Smooth muscle cell (in vitro differentiated cells): ENCODE data around the gene CCDC149. TPM values are rescaled to one million over a fixed set of nuclear protein-coding genes. Genes with fewer than 3 reads are reported as not detected.

ENCODE experiments used
- DNase-seq: peaks from one replicate; lab custom pipeline; 2025; ENCODE audit not compliant: unreplicated experiment; lab: John Stamatoyannopoulos, UW
- H2AFZ ChIP-seq: fragments of 200-600 bp; sonication (generic); 2 replicates; pipeline ENCODE4 v1.6.0; 2016; ENCODE audit warnings: antibody characterized with exemption, low read depth, mild to moderate bottlenecking
- H3F3A ChIP-seq: fragments of 200-600 bp; sonication (generic); 2 replicates; pipeline ENCODE4 v1.6.0; 2017; ENCODE audit warnings: antibody characterized with exemption, low read depth
- H3K27ac ChIP-seq: fragments of 200-600 bp; sonication (generic); 2 replicates; pipeline ENCODE4 v1.5.1; 2016; ENCODE audit warnings: low read depth, mild to moderate bottlenecking
- H3K27me3 ChIP-seq: fragments of 200-600 bp; sonication (generic); 2 replicates; pipeline ENCODE4 v1.6.1; 2016; ENCODE audit warnings: low read depth, mild to moderate bottlenecking
- H3K36me3 ChIP-seq: fragments of 200-600 bp; sonication (generic); 2 replicates; pipeline ENCODE4 v1.5.1; 2016; ENCODE audit warnings: low read depth
- H3K4me1 ChIP-seq: fragments of 200-600 bp; sonication (generic); 2 replicates; pipeline ENCODE4 v1.5.1; 2016; ENCODE audit warnings: low read depth
- H3K4me2 ChIP-seq: fragments of 200-600 bp; sonication (generic); 2 replicates; pipeline ENCODE4 v1.6.0; 2016; ENCODE audit warnings: mild to moderate bottlenecking
- H3K4me3 ChIP-seq: fragments of 200-600 bp; sonication (generic); 2 replicates; pipeline ENCODE4 v1.5.1; 2016; ENCODE audit warnings: mild to moderate bottlenecking
- H3K79me2 ChIP-seq: fragments of 200-600 bp; sonication (generic); 2 replicates; pipeline ENCODE4 v1.6.0; 2016; ENCODE audit warnings: low read depth, mild to moderate bottlenecking
- H3K9ac ChIP-seq: fragments of 200-600 bp; sonication (generic); 2 replicates; pipeline ENCODE4 v1.6.0; 2016; ENCODE audit warnings: low read depth
- H3K9me3 ChIP-seq: fragments of 200-600 bp; sonication (generic); replicated peaks from 2 replicates; pipeline ENCODE4 v1.5.1; 2016; ENCODE audit warnings: low read depth
- H4K20me1 ChIP-seq: fragments of 200-600 bp; sonication (generic); 2 replicates; pipeline ENCODE4 v1.6.0; 2016; ENCODE audit warnings: low read depth
- WGBS: methylation state at CpG from one replicate; pipeline ENCODE4 v1.1.7; 2016; ENCODE audit warnings: low lambda C conversion rate; 5-methylcytosine and 5-hydroxymethylcytosine counted together
- polyA plus RNA-seq: library from polyadenylated mRNA; unstranded; fragments of >200 nt; fragmentation: Nextera tagmentation; extraction: Ambion mirVana; gene quantifications from 2 replicates; pipeline ENCODE4 v1.2.1, GENCODE V29; 2016
- total RNA-seq: library from RNA; depleted of rRNA; stranded (reverse); fragments of >200 nt; gene quantifications from 2 replicates; pipeline ENCODE4 v1.2.3, GENCODE V29; 2014
- TF ChIP-seq, protein P1 (sequence below): fragments of 200-600 bp; sonication (generic); IDR thresholded peaks from 2 replicates; pipeline ENCODE4 v1.5.1; 2017; ENCODE audit warnings: borderline replicate concordance, mild to moderate bottlenecking, antibody characterized with exemption; ENCODE audit not compliant: insufficient read depth, poor library complexity, severe bottlenecking

Gene CCDC149
- total and polyA plus RNA-seq, 2 experiments from 2014 or later = 5.5 to 10.7 TPM

GRCh38 chr4:24774452-24774851 is 138.4 kb downstream of the CCDC149 start:
- Histone ChIP-seq H3K4me2 (peak overlapping the region; percentile 54), H3K27ac (peak overlapping the region; percentile 54), H3K9ac (no peak overlapping the region), H2AFZ (no peak overlapping the region), H3K79me2 (no peaks in the 10 kb centered on the region), H3K9me3 (no peaks in the 10 kb centered on the region), H3K4me1 (peaks cover 19% of the 10 kb centered on the region), H3F3A (peaks cover 23% of the 10 kb centered on the region), H3K4me3 (no peak overlapping the region), H3K36me3 (no peaks in the 10 kb centered on the region), H3K27me3 (no peaks in the 10 kb centered on the region), H4K20me1 (no peaks in the 10 kb centered on the region)
- TF ChIP-seq, protein P1, sequence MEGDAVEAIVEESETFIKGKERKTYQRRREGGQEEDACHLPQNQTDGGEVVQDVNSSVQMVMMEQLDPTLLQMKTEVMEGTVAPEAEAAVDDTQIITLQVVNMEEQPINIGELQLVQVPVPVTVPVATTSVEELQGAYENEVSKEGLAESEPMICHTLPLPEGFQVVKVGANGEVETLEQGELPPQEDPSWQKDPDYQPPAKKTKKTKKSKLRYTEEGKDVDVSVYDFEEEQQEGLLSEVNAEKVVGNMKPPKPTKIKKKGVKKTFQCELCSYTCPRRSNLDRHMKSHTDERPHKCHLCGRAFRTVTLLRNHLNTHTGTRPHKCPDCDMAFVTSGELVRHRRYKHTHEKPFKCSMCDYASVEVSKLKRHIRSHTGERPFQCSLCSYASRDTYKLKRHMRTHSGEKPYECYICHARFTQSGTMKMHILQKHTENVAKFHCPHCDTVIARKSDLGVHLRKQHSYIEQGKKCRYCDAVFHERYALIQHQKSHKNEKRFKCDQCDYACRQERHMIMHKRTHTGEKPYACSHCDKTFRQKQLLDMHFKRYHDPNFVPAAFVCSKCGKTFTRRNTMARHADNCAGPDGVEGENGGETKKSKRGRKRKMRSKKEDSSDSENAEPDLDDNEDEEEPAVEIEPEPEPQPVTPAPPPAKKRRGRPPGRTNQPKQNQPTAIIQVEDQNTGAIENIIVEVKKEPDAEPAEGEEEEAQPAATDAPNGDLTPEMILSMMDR = no peak
- DNase-seq = no peak
- WGBS = 32% methylated on average over 2 of the region's 2 CpGs

- no peaks in the 10 kb centered on the region for H4K20me1 ChIP-seq
- no peaks in the 10 kb centered on the region for H3K9me3 ChIP-seq
- H3F3A ChIP-seq = peaks cover 17% of the 10 kb centered on the region
- no peaks in the 10 kb centered on the region for H3K79me2 ChIP-seq
- no peaks in the 10 kb centered on the region for H3K27me3 ChIP-seq
- H3K4me1 ChIP-seq = peaks cover 17% of the 10 kb centered on the region
- H3K4me2 ChIP-seq = no peak overlapping the region
- H3K9ac ChIP-seq = no peak overlapping the region
- TF ChIP-seq, protein P1 = no peak
- H3K4me3 ChIP-seq = no peak overlapping the region
- H3K36me3 ChIP-seq = no peaks in the 10 kb centered on the region
- no peak overlapping the region for H3K27ac ChIP-seq
- WGBS = 98% methylated on average over 6 of the region's 6 CpGs
- DNase-seq = no peak
- no peak overlapping the region for H2AFZ ChIP-seq
Measured at GRCh38 chr4:24772952-24773351, 139.9 kb downstream of the CCDC149 start.

GRCh38 chr4:24772061-24772705 is 140.7 kb downstream of the CCDC149 start:
- no peaks in the 10 kb centered on the region for H3K9me3 ChIP-seq
- peaks cover 16% of the 10 kb centered on the region for H3K4me1 ChIP-seq
- H3K36me3 ChIP-seq = no peaks in the 10 kb centered on the region
- H4K20me1 ChIP-seq = no peaks in the 10 kb centered on the region
- WGBS = 92% methylated on average over 5 of the region's 5 CpGs
- no peak overlapping the region for H3K27ac ChIP-seq
- H3K27me3 ChIP-seq = no peaks in the 10 kb centered on the region
- H3K79me2 ChIP-seq = no peaks in the 10 kb centered on the region
- H3K4me3 ChIP-seq = no peak overlapping the region
- no peak overlapping the region for H3K4me2 ChIP-seq
- H3F3A ChIP-seq = peaks cover 12% of the 10 kb centered on the region
- no peak overlapping the region for H3K9ac ChIP-seq
- DNase-seq = no peak
- TF ChIP-seq, protein P1 = no peak
- H2AFZ ChIP-seq = no peak overlapping the region

DNA sequence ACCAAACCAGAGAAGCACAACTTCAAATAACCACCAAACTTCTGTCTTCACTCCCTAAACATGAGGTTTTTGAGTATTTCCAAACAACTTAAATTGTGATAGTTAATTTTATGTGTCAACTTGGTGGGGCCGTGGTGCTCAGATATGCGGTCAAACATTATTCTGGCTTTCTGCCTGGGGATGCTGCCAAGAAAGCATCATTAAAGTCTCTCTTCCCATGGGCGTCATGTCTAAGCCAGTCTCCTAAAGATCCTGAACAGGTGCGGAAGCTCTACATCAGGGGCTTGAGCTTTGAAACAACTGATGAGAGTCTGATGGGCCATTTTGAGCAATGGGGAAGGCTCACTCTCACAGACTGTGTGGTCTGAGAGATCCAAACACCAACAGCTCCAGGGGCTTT is 141.6 kb downstream of the CCDC149 start:
- Histone ChIP-seq H3K27ac (peak overlapping the region; percentile 67), H3K4me1 (peaks cover 16% of the 10 kb centered on the region), H3K9ac (no peak overlapping the region), H3F3A (peaks cover 12% of the 10 kb centered on the region), H3K36me3 (no peaks in the 10 kb centered on the region), H3K9me3 (no peaks in the 10 kb centered on the region), H3K4me2 (peak overlapping the region; percentile 5), H3K27me3 (no peaks in the 10 kb centered on the region), H2AFZ (no peak overlapping the region), H3K79me2 (no peaks in the 10 kb centered on the region), H4K20me1 (no peaks in the 10 kb centered on the region), H3K4me3 (no peak overlapping the region)
- no peak for DNase-seq
- TF ChIP-seq, protein P1 = no peak
- 92% methylated on average over 4 of the region's 4 CpGs for whole genome bisulfite sequencing
